GM23338 (cell line): ENCODE results near the gene UPK1A. TPM values are rescaled to one million over a fixed set of nuclear protein-coding genes. Genes with fewer than 3 reads are reported as not detected.

Experiments used
- ATAC-seq: fragments of 200-7000 bp; cut with Tn5 transposase; 3 replicates; pipeline ENCODE4 v1.9.1; 2020
- DNase-seq: peaks from one replicate; pipeline ENCODE4 v3.0.0-alpha.2; 2015; ENCODE audit warnings: low spot score
- H2AFZ ChIP-seq: fragments of 200-600 bp; sonication (generic); 2 replicates; pipeline ENCODE4 v1.8.0; 2016; ENCODE audit warnings: antibody characterized with exemption, mild to moderate bottlenecking, moderate library complexity
- H3F3A ChIP-seq: fragments of 200-600 bp; sonication (generic); replicated peaks from 2 replicates; pipeline ENCODE4 v1.8.0; 2017; ENCODE audit warnings: antibody characterized with exemption, mixed run types, low read depth
- H3K27ac ChIP-seq: fragments of 200-600 bp; sonication (generic); 2 replicates; pipeline ENCODE4 v1.6.1; 2016; ENCODE audit warnings: low read depth
- H3K27me3 ChIP-seq: fragments of 200-600 bp; sonication (generic); 2 replicates; pipeline ENCODE4 v1.8.0; 2016; ENCODE audit warnings: mild to moderate bottlenecking, mixed run types, moderate library complexity; ENCODE audit not compliant: insufficient read depth
- H3K36me3 ChIP-seq: fragments of 200-600 bp; sonication (generic); 2 replicates; pipeline ENCODE4 v1.8.0; 2016; ENCODE audit warnings: mild to moderate bottlenecking; ENCODE audit not compliant: insufficient read depth
- H3K4me1 ChIP-seq: fragments of 200-600 bp; sonication (generic); 2 replicates; pipeline ENCODE4 v1.8.0; 2016; ENCODE audit warnings: mild to moderate bottlenecking, moderate library complexity; ENCODE audit not compliant: insufficient read depth
- H3K4me2 ChIP-seq: fragments of 200-600 bp; sonication (generic); 2 replicates; pipeline ENCODE4 v1.7.1; 2017; ENCODE audit warnings: mixed run types
- H3K4me3 ChIP-seq: fragments of 200-600 bp; sonication (generic); 2 replicates; pipeline ENCODE4 v1.6.1; 2016; ENCODE audit warnings: mixed run types
- H3K79me2 ChIP-seq: fragments of 200-600 bp; sonication (generic); replicated peaks from 2 replicates; pipeline ENCODE4 v1.8.0; 2017; ENCODE audit warnings: mild to moderate bottlenecking; ENCODE audit not compliant: insufficient read depth
- H3K9me2 ChIP-seq: fragments of 200-600 bp; sonication (generic); 2 replicates; pipeline ENCODE4 v1.8.0; 2017; ENCODE audit not compliant: insufficient read depth
- H4K20me1 ChIP-seq: fragments of 200-600 bp; sonication (generic); replicated peaks from 2 replicates; pipeline ENCODE4 v1.8.0; 2017; ENCODE audit warnings: mild to moderate bottlenecking; ENCODE audit not compliant: insufficient read depth
- H3K27ac Mint-ChIP-seq: 2 replicates; pipeline ENCODE4 v1.8.0; 2020; ENCODE audit warnings: inconsistent platforms, mild to moderate bottlenecking, moderate library complexity, mixed read lengths
- H3K27me3 Mint-ChIP-seq: 3 replicates; pipeline ENCODE4 v1.8.0; 2022; ENCODE audit warnings: low read depth, mild to moderate bottlenecking, moderate library complexity, mixed read lengths, inconsistent platforms; ENCODE audit not compliant: insufficient read depth, poor library complexity
- H3K36me3 Mint-ChIP-seq: 3 replicates; pipeline ENCODE4 v1.8.0; 2021; ENCODE audit warnings: low read depth, mild to moderate bottlenecking, inconsistent platforms, moderate library complexity, mixed read lengths
- H3K4me1 Mint-ChIP-seq: 3 replicates; pipeline ENCODE4 v1.8.0; 2020; ENCODE audit warnings: mild to moderate bottlenecking, inconsistent platforms, mixed read lengths
- H3K4me3 Mint-ChIP-seq: 3 replicates; pipeline ENCODE4 v1.8.0; 2021; ENCODE audit warnings: moderate library complexity, mild to moderate bottlenecking, inconsistent platforms, mixed read lengths
- H3K9me3 Mint-ChIP-seq: 3 replicates; pipeline ENCODE4 v1.8.0; 2020; ENCODE audit warnings: moderate library complexity, mild to moderate bottlenecking, inconsistent platforms, mixed read lengths
- CREB1 ChIP-seq: fragments of 250-450 bp; sonication (Bioruptor Pico); IDR thresholded peaks from 2 replicates; pipeline ENCODE4 v1.5.0; 2020; ENCODE audit warnings: low read depth, mild to moderate bottlenecking, moderate library complexity
- CTCF ChIP-seq, 2 experiments: fragments of 200-600 bp in 1 of 2; sonication (generic) in 1 of 2; conservative IDR thresholded peaks; 2 replicates each; pipeline versions ENCODE4 v1.5.1 to v1.6.1; 2016 to 2017; ENCODE audit warnings: antibody characterized with exemption in 2 of 2, low read depth in 2 of 2, mild to moderate bottlenecking in 2 of 2, moderate library complexity in 1 of 2
- ETS1 ChIP-seq: IDR thresholded peaks from 2 replicates; pipeline ENCODE4 v1.6.1; 2016; ENCODE audit warnings: antibody characterized with exemption
- EZH2 ChIP-seq: fragments of 200-600 bp; sonication (generic); IDR thresholded peaks from one replicate; pipeline ENCODE4 v1.8.0; 2017; ENCODE audit warnings: antibody characterized with exemption, mild to moderate bottlenecking, low read depth; ENCODE audit not compliant: unreplicated experiment
- EZH2phosphoT487 ChIP-seq: fragments of 200-600 bp; sonication (generic); IDR thresholded peaks from one replicate; pipeline ENCODE4 v1.8.1; 2018; ENCODE audit warnings: antibody characterized with exemption; ENCODE audit not compliant: unreplicated experiment
- JUNB ChIP-seq: IDR thresholded peaks from one replicate; pipeline ENCODE4 v1.6.1; 2016; ENCODE audit warnings: antibody characterized with exemption; ENCODE audit not compliant: unreplicated experiment
- NANOG ChIP-seq: IDR thresholded peaks from 2 replicates; pipeline ENCODE4 v1.6.1; 2016; ENCODE audit warnings: antibody characterized with exemption, borderline replicate concordance
- POLR2AphosphoS5 ChIP-seq: IDR thresholded peaks from 2 replicates; pipeline ENCODE4 v1.6.1; 2016; ENCODE audit warnings: antibody characterized with exemption, low read depth
- REST ChIP-seq: IDR thresholded peaks from one replicate; pipeline ENCODE4 v1.6.1; 2018; ENCODE audit warnings: antibody characterized with exemption; ENCODE audit not compliant: unreplicated experiment
- STAT1 ChIP-seq: IDR thresholded peaks from one replicate; pipeline ENCODE4 v1.6.1; 2016; ENCODE audit warnings: antibody characterized with exemption; ENCODE audit not compliant: unreplicated experiment
- ZNF114 ChIP-seq: fragments of 250-450 bp; sonication (Bioruptor Pico); IDR thresholded peaks from 2 replicates; pipeline ENCODE4 v1.5.0; 2020; ENCODE audit warnings: mild to moderate bottlenecking, moderate library complexity
- ZNF331 ChIP-seq: fragments of 250-450 bp; sonication (Bioruptor Pico); IDR thresholded peaks from 2 replicates; pipeline ENCODE4 v1.5.0; 2020; ENCODE audit warnings: low read depth, mild to moderate bottlenecking, moderate library complexity
- ZNF462 ChIP-seq: fragments of 250-450 bp; sonication (Bioruptor Pico); IDR thresholded peaks from 2 replicates; pipeline ENCODE4 v1.5.0; 2020; ENCODE audit warnings: mild to moderate bottlenecking, moderate library complexity
- polyA plus RNA-seq: library from polyadenylated mRNA; unstranded; fragments of >200 nt; fragmentation: Nextera tagmentation; extraction: Ambion mirVana; gene quantifications from 2 replicates; pipeline ENCODE4 v1.2.1, GENCODE V29; 2016
- total RNA-seq: library from RNA; depleted of rRNA; stranded (reverse); fragments of >200 nt; shearing (Covaris generic); gene quantifications from 2 replicates; pipeline ENCODE4 v1.2.3, GENCODE V29; 2014

Gene UPK1A
- total and polyA plus RNA-seq, 2 experiments from 2014 or later, result 0.42 to 1.5 TPM

GRCh38 chr19:35620001-35620400 is 46.3 kb upstream of the UPK1A start:
- Mint-ChIP-seq H3K27me3 (peaks cover 9% of the 10 kb centered on the region), H3K4me1 (no peaks in the 10 kb centered on the region), H3K9me3 (no peaks in the 10 kb centered on the region), H3K27ac (no peak overlapping the region), H3K4me3 (no peak overlapping the region), H3K36me3 (peaks cover 26% of the 10 kb centered on the region)
- Histone ChIP-seq H3K4me2 (no peak overlapping the region), H3K36me3 (no peaks in the 10 kb centered on the region), H3K27me3 (no peaks in the 10 kb centered on the region), H3F3A (no peaks in the 10 kb centered on the region), H3K4me3 (no peak overlapping the region), H3K9me2 (no peaks in the 10 kb centered on the region), H3K27ac (no peak overlapping the region), H4K20me1 (no peaks in the 10 kb centered on the region), H3K79me2 (no peaks in the 10 kb centered on the region), H2AFZ (no peak overlapping the region), H3K4me1 (no peaks in the 10 kb centered on the region)
- DNase-seq (no peak), ATAC-seq (no peak)
- no peak for TF ChIP-seq NANOG
- TF ChIP-seq CTCF (conservative IDR thresholded peaks at IDR 0.05; ENCODE audit: low read depth in 2 of 2), result no peak
- TF ChIP-seq JUNB, result no peak
- no peak for TF ChIP-seq ZNF462 (CRISPR knock-in tag)
- no peak for TF ChIP-seq POLR2AphosphoS5
- no peak for TF ChIP-seq ZNF331
- TF ChIP-seq ZNF114 (CRISPR knock-in tag), result no peak
- no peak for TF ChIP-seq CREB1
- TF ChIP-seq EZH2, result no peak
- no peak for TF ChIP-seq REST
- TF ChIP-seq STAT1, result no peak
- TF ChIP-seq EZH2phosphoT487, result no peak
- TF ChIP-seq ETS1, result no peak
